ENCODE results near the gene SLC44A5. TPM values are rescaled to one million over a fixed set of nuclear protein-coding genes. Genes with fewer than 3 reads are reported as not detected.

SLC44A5 gene
- total RNA-seq, 4 donors from 2014 or later, result 0.19 to 12.8 (median 2.6) TPM

GRCh38 chr1:75334876-75335389 lies 276.0 kb downstream of the SLC44A5 start:
- Histone ChIP-seq H3K27me3 (no peaks in the 10 kb centered on the region), H3K9me3 (no peaks in the 10 kb centered on the region), H3K36me3 (no peaks in the 10 kb centered on the region), H3K27ac (no peak overlapping the region), H3K4me1 (no peaks in the 10 kb centered on the region), H3K4me3 (no peak overlapping the region)
- intact Hi-C loops (cut with DNase I), result no loop called here
- TF ChIP-seq CTCF (IDR thresholded peaks at IDR 0.05) (no peak), POLR2A (IDR thresholded peaks at IDR 0.05) (no peak)
- DNase-seq, result no peak
- 66 to 79% methylated on average over 4 of the region's 4 CpGs for WGBS, 2 donors

GRCh38 chr1:75330624-75331023 lies 280.3 kb downstream of the SLC44A5 start:
- TF ChIP-seq CTCF (IDR thresholded peaks at IDR 0.05) (no peak), POLR2A (IDR thresholded peaks at IDR 0.05) (no peak)
- no peaks in the 10 kb centered on the region for H3K36me3 ChIP-seq
- H3K9me3 ChIP-seq, result no peaks in the 10 kb centered on the region
- no peaks in the 10 kb centered on the region for H3K4me1 ChIP-seq
- no peak overlapping the region for H3K27ac ChIP-seq
- intact Hi-C loops (cut with DNase I), result no loop called here
- H3K27me3 ChIP-seq, result no peaks in the 10 kb centered on the region
- DNase-seq, result no peak
- no peak overlapping the region for H3K4me3 ChIP-seq

GRCh38 chr1:75328691-75329090 lies 282.2 kb downstream of the SLC44A5 start:
- Histone ChIP-seq H3K4me1 (no peaks in the 10 kb centered on the region), H3K27me3 (no peaks in the 10 kb centered on the region), H3K4me3 (no peak overlapping the region), H3K9me3 (no peaks in the 10 kb centered on the region), H3K36me3 (no peaks in the 10 kb centered on the region), H3K27ac (no peak overlapping the region)
- intact Hi-C loops (cut with DNase I), result no loop called here
- TF ChIP-seq POLR2A (IDR thresholded peaks at IDR 0.05), result no peak
- TF ChIP-seq CTCF (IDR thresholded peaks at IDR 0.05), result no peak
- DNase-seq, result no peak
- WGBS, 2 donors, result 56 to 63% methylated on average over 3 to 4 of the region's 4 CpGs

- whole genome bisulfite sequencing, 2 donors, result 73 to 87% methylated on average over 2 of the region's 2 CpGs
- TF ChIP-seq CTCF (IDR thresholded peaks at IDR 0.05) (no peak), POLR2A (IDR thresholded peaks at IDR 0.05) (no peak)
- no peaks in the 10 kb centered on the region for H3K9me3 ChIP-seq
These were observed 283.5 kb downstream of the SLC44A5 start for GRCh38 chr1:75327395-75327794.

GRCh38 chr1:75317976-75318375 lies 292.9 kb downstream of the SLC44A5 start:
- WGBS, 2 donors, result 79 to 84% methylated on average over 4 of the region's 4 CpGs
- H3K4me3 ChIP-seq, result no peak overlapping the region

More at GRCh38 chr1:75327395-75327794, 283.5 kb downstream of the SLC44A5 start:
- Histone ChIP-seq H3K4me3 (no peak overlapping the region), H3K27me3 (no peaks in the 10 kb centered on the region), H3K4me1 (no peaks in the 10 kb centered on the region), H3K36me3 (no peaks in the 10 kb centered on the region), H3K27ac (no peak overlapping the region)
- intact Hi-C loops (cut with DNase I), result no loop called here
- DNase-seq, result no peak

More at GRCh38 chr1:75317976-75318375, 292.9 kb downstream of the SLC44A5 start:
- H3K4me1 ChIP-seq, result no peaks in the 10 kb centered on the region
- H3K9me3 ChIP-seq, result no peaks in the 10 kb centered on the region
- no peaks in the 10 kb centered on the region for H3K27me3 ChIP-seq
- no peaks in the 10 kb centered on the region for H3K36me3 ChIP-seq
- DNase-seq, result no peak
- intact Hi-C loops (cut with DNase I), result no loop called here
- no peak overlapping the region for H3K27ac ChIP-seq
- TF ChIP-seq CTCF (IDR thresholded peaks at IDR 0.05), result no peak
- no peak for TF ChIP-seq POLR2A (IDR thresholded peaks at IDR 0.05)
